SK-N-SH treated with all-trans-retinoic acid at 6 μM for 48 hours (cell line): ENCODE results near the gene SLC6A8.

Experiments
- ATAC-seq: fragments of 200-7000 bp; cut with Tn5 transposase; 3 replicates; pipeline ENCODE4 v1.9.1; 2020; ENCODE audit warnings: mild to moderate bottlenecking, moderate library complexity
- ARNTL ChIP-seq: fragments of 450-650 bp; formaldehyde crosslinking; IDR thresholded peaks from 2 replicates; pipeline ENCODE4 v1.5.0; 2020; ENCODE audit warnings: low read depth, mild to moderate bottlenecking, moderate library complexity, borderline replicate concordance
- CREB5 ChIP-seq: fragments of 250-450 bp; sonication (Bioruptor Pico); IDR thresholded peaks from 2 replicates; pipeline ENCODE4 v1.5.1; 2020; ENCODE audit warnings: low read depth, mild to moderate bottlenecking, moderate library complexity
- CSDC2 ChIP-seq: fragments of 250-450 bp; sonication (Bioruptor Pico); IDR thresholded peaks from 2 replicates; pipeline ENCODE4 v1.5.0; 2020; ENCODE audit warnings: mild to moderate bottlenecking, moderate library complexity
- CSRNP3 ChIP-seq: fragments of 250-450 bp; sonication (Bioruptor Pico); IDR thresholded peaks from 2 replicates; pipeline ENCODE4 v1.5.1; 2021; ENCODE audit warnings: mild to moderate bottlenecking, moderate library complexity
- GLIS3 ChIP-seq: fragments of 250-450 bp; sonication (Bioruptor Pico); IDR thresholded peaks from 2 replicates; pipeline ENCODE4 v1.5.0; 2020; ENCODE audit warnings: mild to moderate bottlenecking, moderate library complexity
- ISL1 ChIP-seq: fragments of 250-450 bp; sonication (Bioruptor Pico); IDR thresholded peaks from 2 replicates; pipeline ENCODE4 v2.1.2; 2022; ENCODE audit warnings: mild to moderate bottlenecking, moderate library complexity
- OSR1 ChIP-seq: fragments of 250-450 bp; sonication (Bioruptor Pico); IDR thresholded peaks from 2 replicates; pipeline ENCODE4 v1.8.0; 2022; ENCODE audit warnings: moderate library complexity, mild to moderate bottlenecking, inconsistent platforms
- PATZ1 ChIP-seq: fragments of 250-450 bp; sonication (Bioruptor Pico); IDR thresholded peaks from 2 replicates; pipeline ENCODE4 v1.8.0; 2020; ENCODE audit warnings: mild to moderate bottlenecking, moderate library complexity, borderline replicate concordance
- POU6F1 ChIP-seq: fragments of 250-450 bp; sonication (Bioruptor Pico); IDR thresholded peaks from 2 replicates; pipeline ENCODE4 v1.8.0; 2021; ENCODE audit warnings: low read depth, mild to moderate bottlenecking, moderate library complexity, borderline replicate concordance
- PPARA ChIP-seq: fragments of 250-450 bp; sonication (Bioruptor Pico); IDR thresholded peaks from 2 replicates; pipeline ENCODE4 v1.5.0; 2020; ENCODE audit warnings: mild to moderate bottlenecking, borderline replicate concordance
- RARB ChIP-seq: fragments of 250-450 bp; sonication (Bioruptor Pico); IDR thresholded peaks from 2 replicates; pipeline ENCODE4 v1.8.0; 2021; ENCODE audit warnings: mild to moderate bottlenecking, moderate library complexity
- SNAI2 ChIP-seq: fragments of 250-450 bp; sonication (Bioruptor Pico); IDR thresholded peaks from 2 replicates; pipeline ENCODE4 v1.5.0; 2020; ENCODE audit warnings: mild to moderate bottlenecking, moderate library complexity
- TCF4 ChIP-seq: fragments of 250-450 bp; sonication (Bioruptor Pico); IDR thresholded peaks from 2 replicates; pipeline ENCODE4 v1.8.0; 2021; ENCODE audit warnings: mild to moderate bottlenecking, moderate library complexity, borderline replicate concordance
- TOX ChIP-seq: fragments of 250-450 bp; sonication (Bioruptor Pico); IDR thresholded peaks from 2 replicates; pipeline ENCODE4 v1.8.0; 2021; ENCODE audit warnings: mild to moderate bottlenecking, moderate library complexity, borderline replicate concordance
- TSHZ2 ChIP-seq: fragments of 250-450 bp; sonication (Bioruptor Pico); IDR thresholded peaks from 2 replicates; pipeline ENCODE4 v1.5.0; 2020; ENCODE audit warnings: mild to moderate bottlenecking, moderate library complexity
- ZC3H10 ChIP-seq: fragments of 250-450 bp; sonication (Bioruptor Pico); IDR thresholded peaks from 2 replicates; pipeline ENCODE4 v1.5.1; 2021; ENCODE audit warnings: mild to moderate bottlenecking, moderate library complexity
- ZFP3 ChIP-seq: fragments of 250-450 bp; sonication (Bioruptor Pico); IDR thresholded peaks from 2 replicates; pipeline ENCODE4 v1.5.0; 2020; ENCODE audit warnings: mild to moderate bottlenecking, moderate library complexity
- ZFP30 ChIP-seq: fragments of 450-650 bp; formaldehyde crosslinking; IDR thresholded peaks from 2 replicates; pipeline ENCODE4 v1.5.0; 2022; ENCODE audit warnings: mild to moderate bottlenecking, moderate library complexity
- ZNF70 ChIP-seq: fragments of 450-650 bp; formaldehyde crosslinking; IDR thresholded peaks from 2 replicates; pipeline ENCODE4 v1.5.0; 2020; ENCODE audit warnings: mild to moderate bottlenecking, moderate library complexity
- ZNF8 ChIP-seq: fragments of 450-650 bp; formaldehyde crosslinking; IDR thresholded peaks from 2 replicates; pipeline ENCODE4 v1.5.0; 2020; ENCODE audit warnings: mild to moderate bottlenecking, moderate library complexity

Gene SLC6A8

GRCh38 chrX:153639177-153640044 is 48.3 kb upstream of the SLC6A8 start (continued):
- TF ChIP-seq POU6F1 (CRISPR knock-in tag) (no peak), PPARA (CRISPR knock-in tag) (no peak)

GRCh38 chrX:153640045-153640686 is 47.6 kb upstream of the SLC6A8 start:
- TF ChIP-seq ARNTL (CRISPR knock-in tag) = no peak
- TF ChIP-seq ZFP30 = no peak
- TF ChIP-seq CREB5 (CRISPR knock-in tag) = no peak
- TF ChIP-seq GLIS3 (CRISPR knock-in tag) = no peak
- no peak for ATAC-seq

GRCh38 chrX:153640736-153641575 is 46.8 kb upstream of the SLC6A8 start:
- no peak for TF ChIP-seq RARB
- TF ChIP-seq ZFP30 = no peak
- no peak for TF ChIP-seq ZNF8 (CRISPR knock-in tag)
- no peak for TF ChIP-seq CSRNP3
- no peak for TF ChIP-seq OSR1 (CRISPR knock-in tag)
- no peak for TF ChIP-seq ZNF70 (CRISPR knock-in tag)
- no peak for TF ChIP-seq ZFP3
- TF ChIP-seq TOX = no peak
- TF ChIP-seq POU6F1 (CRISPR knock-in tag) = no peak
- no peak for TF ChIP-seq GLIS3 (CRISPR knock-in tag)
- no peak for TF ChIP-seq TCF4 (CRISPR knock-in tag)
- TF ChIP-seq PPARA (CRISPR knock-in tag) = no peak
- no peak for TF ChIP-seq TSHZ2 (CRISPR knock-in tag)
- TF ChIP-seq SNAI2 (CRISPR knock-in tag) = no peak
- no peak for TF ChIP-seq CREB5 (CRISPR knock-in tag)
- TF ChIP-seq PATZ1 (CRISPR knock-in tag) = no peak
- no peak for TF ChIP-seq ISL1 (CRISPR knock-in tag)
- no peak for TF ChIP-seq CSDC2
- TF ChIP-seq ZC3H10 (CRISPR knock-in tag) = no peak
- no peak for ATAC-seq
